ENCODE measurements around the gene ODAD2. TPM values are rescaled to one million over a fixed set of nuclear protein-coding genes. Genes with fewer than 3 reads are reported as not detected.

The ODAD2 gene
- total RNA-seq, 1 donor from 2014 or later: 0.80 TPM

DNA sequence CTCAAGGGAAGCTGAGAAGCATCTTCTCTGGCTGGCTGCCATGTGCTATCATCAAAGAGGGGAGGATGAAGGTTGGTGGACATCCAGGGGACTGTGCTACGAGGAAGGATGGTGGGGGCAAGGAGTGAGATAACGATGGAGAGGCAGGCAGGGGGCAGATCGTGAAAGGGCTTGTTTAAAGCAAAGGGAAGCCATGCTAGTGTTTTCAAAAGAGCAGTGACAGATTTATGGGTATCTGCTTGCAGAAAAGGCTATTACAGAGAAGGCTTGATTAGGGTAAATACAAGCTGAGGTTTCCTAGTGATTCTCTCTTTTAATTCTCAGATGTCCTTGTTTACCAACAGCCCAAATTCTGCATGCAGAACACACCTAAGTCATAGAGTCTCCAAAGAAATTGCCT lies 164.4 kb downstream of the ODAD2 start:
- Mint-ChIP-seq H3K9me3 (no peaks in the 10 kb centered on the region), H3K27ac (no peak overlapping the region), H3K4me3 (no peak overlapping the region), H3K27me3 (ENCODE audit: low read depth) (peaks cover 25% of the 10 kb centered on the region), H3K4me1 (no peaks in the 10 kb centered on the region), H3K36me3 (no peaks in the 10 kb centered on the region)
- DNase-seq (ENCODE audit: low spot score in 2 of 2, unreplicated experiment in 2 of 2): no peak
- TF ChIP-seq, protein P1, sequence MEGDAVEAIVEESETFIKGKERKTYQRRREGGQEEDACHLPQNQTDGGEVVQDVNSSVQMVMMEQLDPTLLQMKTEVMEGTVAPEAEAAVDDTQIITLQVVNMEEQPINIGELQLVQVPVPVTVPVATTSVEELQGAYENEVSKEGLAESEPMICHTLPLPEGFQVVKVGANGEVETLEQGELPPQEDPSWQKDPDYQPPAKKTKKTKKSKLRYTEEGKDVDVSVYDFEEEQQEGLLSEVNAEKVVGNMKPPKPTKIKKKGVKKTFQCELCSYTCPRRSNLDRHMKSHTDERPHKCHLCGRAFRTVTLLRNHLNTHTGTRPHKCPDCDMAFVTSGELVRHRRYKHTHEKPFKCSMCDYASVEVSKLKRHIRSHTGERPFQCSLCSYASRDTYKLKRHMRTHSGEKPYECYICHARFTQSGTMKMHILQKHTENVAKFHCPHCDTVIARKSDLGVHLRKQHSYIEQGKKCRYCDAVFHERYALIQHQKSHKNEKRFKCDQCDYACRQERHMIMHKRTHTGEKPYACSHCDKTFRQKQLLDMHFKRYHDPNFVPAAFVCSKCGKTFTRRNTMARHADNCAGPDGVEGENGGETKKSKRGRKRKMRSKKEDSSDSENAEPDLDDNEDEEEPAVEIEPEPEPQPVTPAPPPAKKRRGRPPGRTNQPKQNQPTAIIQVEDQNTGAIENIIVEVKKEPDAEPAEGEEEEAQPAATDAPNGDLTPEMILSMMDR (IDR thresholded peaks at IDR 0.05; ENCODE audit: unreplicated experiment): no peak

DNA sequence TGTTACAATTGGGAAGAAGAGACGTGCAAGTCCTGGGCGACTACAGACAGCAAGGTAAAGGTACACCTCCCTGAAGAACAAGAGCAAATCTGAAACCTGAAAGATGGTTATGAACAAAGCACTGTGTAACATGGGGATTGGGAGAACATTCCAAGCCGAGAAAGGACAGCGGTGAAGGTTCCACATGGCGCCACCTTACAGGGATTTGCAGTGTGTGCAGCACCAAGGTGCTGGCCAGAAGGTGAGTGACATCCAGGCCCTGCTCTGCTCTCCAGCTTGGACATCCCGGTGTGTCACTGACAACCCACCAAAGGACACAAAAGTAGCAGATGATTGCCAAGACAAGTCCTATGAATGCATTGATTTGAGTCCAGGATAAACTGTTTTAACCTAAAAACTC lies 165.1 kb downstream of the ODAD2 start:
- TF ChIP-seq, protein P1 (IDR thresholded peaks at IDR 0.05; ENCODE audit: unreplicated experiment): no peak

DNA sequence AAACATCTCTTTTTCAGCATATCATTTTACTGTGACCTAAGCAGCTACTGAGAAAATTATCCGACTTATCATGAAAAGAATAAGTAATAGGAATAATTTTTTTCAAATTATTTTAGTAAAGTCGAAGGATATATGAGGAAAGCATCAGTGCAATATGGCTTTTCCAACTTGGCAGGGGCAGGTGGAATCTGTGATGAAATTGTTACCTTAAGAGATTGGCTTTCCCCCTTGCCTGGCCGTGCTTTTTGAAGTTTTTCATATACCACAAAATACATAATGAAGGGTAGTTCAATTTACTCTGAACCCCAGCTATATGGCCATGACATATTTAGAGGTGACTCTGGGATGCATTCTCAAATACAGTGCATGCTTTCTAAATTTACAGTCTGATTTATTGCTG lies 166.1 kb downstream of the ODAD2 start:
- no peak overlapping the region for H3K27ac Mint-ChIP-seq
- peaks cover 22% of the 10 kb centered on the region for H3K27me3 Mint-ChIP-seq (ENCODE audit: low read depth)
- H3K36me3 Mint-ChIP-seq: no peaks in the 10 kb centered on the region
- H3K4me3 Mint-ChIP-seq: no peak overlapping the region
- H3K9me3 Mint-ChIP-seq: no peaks in the 10 kb centered on the region
- no peak for DNase-seq (ENCODE audit: low spot score in 2 of 2, unreplicated experiment in 2 of 2)
- TF ChIP-seq, protein P1 (IDR thresholded peaks at IDR 0.05; ENCODE audit: unreplicated experiment): no peak
- no peaks in the 10 kb centered on the region for H3K4me1 Mint-ChIP-seq

More for the DNA sequence above, 165.1 kb downstream of the ODAD2 start:
- no peaks in the 10 kb centered on the region for H3K36me3 Mint-ChIP-seq
- H3K27me3 Mint-ChIP-seq (ENCODE audit: low read depth): peaks cover 25% of the 10 kb centered on the region
- H3K27ac Mint-ChIP-seq: no peak overlapping the region
- no peak overlapping the region for H3K4me3 Mint-ChIP-seq
- no peaks in the 10 kb centered on the region for H3K9me3 Mint-ChIP-seq
- no peaks in the 10 kb centered on the region for H3K4me1 Mint-ChIP-seq
- no peak for DNase-seq (ENCODE audit: low spot score in 2 of 2, unreplicated experiment in 2 of 2)

DNA sequence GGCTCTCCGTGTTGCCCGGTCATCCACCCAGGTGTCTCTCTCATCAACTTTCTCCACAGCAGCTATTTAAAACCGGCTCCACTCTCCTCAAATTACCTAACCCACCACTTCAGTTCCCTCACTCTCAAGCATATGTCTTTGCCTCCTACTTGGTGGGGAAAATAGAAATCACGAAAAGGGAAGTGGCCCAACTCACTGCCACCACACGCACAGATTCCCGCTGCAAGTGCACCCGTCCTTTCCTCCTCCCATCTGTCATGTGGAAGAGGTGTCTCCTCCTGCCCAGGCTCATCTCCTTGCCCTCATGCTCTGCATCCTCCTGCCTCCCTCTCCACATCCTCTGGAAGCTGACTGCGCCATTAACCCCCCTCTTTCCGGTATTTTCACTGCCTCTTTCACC lies 172.5 kb downstream of the ODAD2 start:
- no peak for DNase-seq (ENCODE audit: low spot score in 2 of 2, unreplicated experiment in 2 of 2)
- TF ChIP-seq, protein P1 (IDR thresholded peaks at IDR 0.05; ENCODE audit: unreplicated experiment): no peak
- H3K36me3 Mint-ChIP-seq: no peaks in the 10 kb centered on the region
- no peak overlapping the region for H3K4me3 Mint-ChIP-seq
- no peaks in the 10 kb centered on the region for H3K9me3 Mint-ChIP-seq
- H3K4me1 Mint-ChIP-seq: no peaks in the 10 kb centered on the region
- no peak overlapping the region for H3K27ac Mint-ChIP-seq
- H3K27me3 Mint-ChIP-seq (ENCODE audit: low read depth): peaks cover 12% of the 10 kb centered on the region

DNA sequence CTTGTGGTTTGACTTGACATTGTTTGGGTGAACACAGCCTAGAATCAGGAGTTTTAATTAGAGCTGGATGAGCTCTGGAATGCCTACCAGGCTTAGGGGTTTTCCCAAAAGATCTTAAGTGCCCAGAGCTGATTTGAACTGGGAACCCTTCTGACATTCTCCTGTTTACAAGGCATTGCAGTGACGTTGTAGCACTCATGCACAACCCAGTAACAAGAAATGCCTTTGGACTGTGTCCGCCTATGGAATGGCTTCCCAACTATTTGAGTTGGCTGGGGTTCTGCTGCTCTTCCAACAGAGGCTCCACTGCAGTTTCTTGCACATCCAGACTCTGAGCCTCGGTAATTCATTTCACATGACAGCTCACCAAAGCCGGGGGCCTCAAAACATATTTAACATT lies 176.6 kb downstream of the ODAD2 start:
- H3K9me3 Mint-ChIP-seq: no peaks in the 10 kb centered on the region
- TF ChIP-seq, protein P1 (IDR thresholded peaks at IDR 0.05; ENCODE audit: unreplicated experiment): no peak
- H3K36me3 Mint-ChIP-seq: no peaks in the 10 kb centered on the region
- H3K27ac Mint-ChIP-seq: no peak overlapping the region
- no peak overlapping the region for H3K4me3 Mint-ChIP-seq
- no peaks in the 10 kb centered on the region for H3K27me3 Mint-ChIP-seq (ENCODE audit: low read depth)
- H3K4me1 Mint-ChIP-seq: no peaks in the 10 kb centered on the region
- DNase-seq (ENCODE audit: low spot score in 2 of 2, unreplicated experiment in 2 of 2): no peak

DNA sequence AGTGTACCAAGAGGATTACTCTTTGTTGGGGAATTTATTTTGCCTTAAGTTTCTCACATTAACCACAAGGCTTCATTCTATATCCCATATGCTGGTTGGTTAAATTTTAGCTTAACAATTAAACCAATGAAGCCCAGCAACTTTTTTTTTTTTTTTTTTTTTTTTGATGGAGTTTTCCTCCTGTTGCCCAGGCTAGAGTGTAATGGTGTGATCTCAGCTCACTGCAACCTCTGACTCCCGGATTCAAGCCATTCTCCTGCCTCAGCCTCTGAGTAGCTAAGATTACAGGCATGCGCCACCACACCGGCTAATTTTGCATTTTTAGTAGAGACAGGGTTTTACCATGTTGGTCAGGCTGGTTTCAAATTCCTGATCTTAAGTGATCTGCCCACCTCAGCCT lies 178.2 kb downstream of the ODAD2 start:
- Mint-ChIP-seq H3K9me3 (no peaks in the 10 kb centered on the region), H3K27me3 (ENCODE audit: low read depth) (no peaks in the 10 kb centered on the region), H3K27ac (no peak overlapping the region), H3K4me3 (no peak overlapping the region), H3K36me3 (no peaks in the 10 kb centered on the region), H3K4me1 (no peaks in the 10 kb centered on the region)
- TF ChIP-seq, protein P1 (IDR thresholded peaks at IDR 0.05; ENCODE audit: unreplicated experiment): no peak
- DNase-seq (ENCODE audit: low spot score in 2 of 2, unreplicated experiment in 2 of 2): no peak

All from mesothelial cell of epicardium (in vitro differentiated cells).